ENCODE measurements around the gene PMEPA1.

GRCh38 chr20:57651881-57652605 is 57.8 kb downstream of the PMEPA1 start:
- TF ChIP-seq FOXM1 (IDR thresholded peaks at IDR 0.05; ENCODE audit: borderline replicate concordance) (no peak), SP1 (IDR thresholded peaks at IDR 0.05) (no peak), CTBP1 (IDR thresholded peaks at IDR 0.05; ENCODE audit: borderline replicate concordance) (no peak), FOXK2 (IDR thresholded peaks at IDR 0.05) (no peak), HDGF (IDR thresholded peaks at IDR 0.05; ENCODE audit: borderline replicate concordance) (no peak), PKNOX1 (IDR thresholded peaks at IDR 0.05) (no peak), NFRKB (IDR thresholded peaks at IDR 0.05) (no peak)

Data from HEK293T (cell line).